ENCODE results near the gene C1orf210. TPM values are rescaled to one million over a fixed set of nuclear protein-coding genes. Genes with fewer than 3 reads are reported as not detected.

Gene C1orf210
- total RNA-seq, 1 experiment from 2014 or later = 5.9 TPM

DNA sequence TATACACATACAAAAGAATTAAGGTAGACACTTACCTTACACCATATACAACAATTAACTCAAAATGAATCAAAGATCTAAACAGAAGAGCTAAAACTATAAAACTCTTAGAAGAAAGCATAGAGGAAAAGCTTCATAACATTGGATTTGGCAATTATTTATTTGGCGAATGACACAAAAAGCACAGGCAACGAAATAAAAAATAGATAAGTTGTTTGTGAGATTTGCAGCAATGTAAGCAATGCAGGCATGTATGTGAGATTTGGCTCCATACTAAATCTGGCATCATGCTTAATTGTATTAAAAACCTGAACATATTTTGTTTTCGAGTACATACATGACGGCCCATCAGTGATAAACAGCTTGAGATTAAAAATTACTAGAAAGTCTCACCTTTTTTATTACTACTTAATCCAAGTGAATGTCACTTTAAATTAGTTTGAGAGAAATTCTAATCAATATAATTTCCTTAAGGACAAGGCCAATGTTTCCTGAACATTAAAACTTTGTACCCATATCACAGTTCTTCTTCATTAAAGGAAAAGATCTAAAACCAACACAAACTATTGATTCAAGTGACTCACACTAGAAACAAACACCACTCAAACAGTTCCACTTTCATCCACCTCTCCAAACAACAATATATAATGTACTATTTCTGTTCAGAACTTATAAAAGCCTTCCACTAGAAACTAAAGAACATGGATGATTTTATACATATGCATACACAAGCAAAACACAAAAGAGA, 38.7 kb downstream of the C1orf210 start:
- no peak overlapping the region for H3K18ac ChIP-seq (ENCODE audit: insufficient read length, low read depth, low read length)
- H4K20me1 ChIP-seq (ENCODE audit: control insufficient read depth, insufficient read depth, insufficient read length) = no peaks in the 10 kb centered on the region
- DNase-seq = no peak
- no peak overlapping the region for H2BK20ac ChIP-seq (ENCODE audit: low read depth, low read length, poor library complexity, severe bottlenecking)
- H3K9me3 ChIP-seq (ENCODE audit: control insufficient read depth, low read depth, low read length) = peaks cover 22% of the 10 kb centered on the region
- Mint-ChIP-seq H3K4me1 (no peaks in the 10 kb centered on the region; a peak in 2 of 4 replicates), H3K36me3 (ENCODE audit: insufficient read depth in 1 of 3, low read depth in 3 of 3) (peaks cover 9 to 19% (median 14%) of the 10 kb centered on the region in 3 experiments), H3K9me3 (peaks cover 65 to 72% of the 10 kb centered on the region in 2 experiments), H3K4me3 (no peak overlapping the region), H3K27me3 (ENCODE audit: low read depth) (peaks cover 6% of the 10 kb centered on the region; the same call in 1 of the 2 replicates), H3K27ac (no peak overlapping the region)
- H2BK5ac ChIP-seq (ENCODE audit: insufficient read length, low read length) = no peak overlapping the region
- H3K27me3 ChIP-seq (ENCODE audit: insufficient read depth, low read length) = no peaks in the 10 kb centered on the region
- no peaks in the 10 kb centered on the region for H3K79me1 ChIP-seq (ENCODE audit: insufficient read depth, low read depth, low read length, poor library complexity, severe bottlenecking)
- no peak overlapping the region for H2BK120ac ChIP-seq (ENCODE audit: low read depth, low read length, poor library complexity, severe bottlenecking)
- H4K91ac ChIP-seq (ENCODE audit: insufficient read length, low read depth, low read length) = no peak overlapping the region
- no peak overlapping the region for H3K4me2 ChIP-seq (ENCODE audit: insufficient read depth, insufficient read length, low read length)
- no peak overlapping the region for H3K4ac ChIP-seq (ENCODE audit: low read depth, low read length)
- no peak overlapping the region for H3T11ph ChIP-seq (ENCODE audit: low read length)
- no peak overlapping the region for H3K27ac ChIP-seq (ENCODE audit: insufficient read length, low read depth, low read length)
- no peaks in the 10 kb centered on the region; the same call in 1 of the 2 replicates for H3K4me1 ChIP-seq (ENCODE audit: insufficient read depth, low read length)
- H2AK5ac ChIP-seq (ENCODE audit: insufficient read length, low read length) = no peak overlapping the region
- WGBS (ENCODE audit: extremely low coverage, insufficient read length, low lambda C conversion rate) = no CpG with 5 or more reads among the region's 4 CpGs
- H4K5ac ChIP-seq (ENCODE audit: insufficient read length, low read depth, low read length) = no peak overlapping the region
- H2BK12ac ChIP-seq (ENCODE audit: insufficient read length, low read depth, low read length) = no peak overlapping the region
- TF ChIP-seq CTCF (conservative IDR thresholded peaks at IDR 0.05) = no peak
- no peak overlapping the region for H3K14ac ChIP-seq (ENCODE audit: insufficient read depth, low read length)
- no peak overlapping the region for H2AFZ ChIP-seq (ENCODE audit: low read length)
- no peak overlapping the region for H3K56ac ChIP-seq (ENCODE audit: insufficient read length, low read depth, low read length)
- H2BK15ac ChIP-seq (ENCODE audit: low read depth, low read length) = no peak overlapping the region
- no peak overlapping the region for H4K8ac ChIP-seq (replicated peaks; ENCODE audit: insufficient read length, low read depth, low read length)
- no peak overlapping the region for H3K23ac ChIP-seq (ENCODE audit: insufficient read length, low read depth, low read length)
- no peaks in the 10 kb centered on the region for H3K23me2 ChIP-seq (ENCODE audit: insufficient read length, low read depth, low read length, poor library complexity, severe bottlenecking)
- H3K9ac ChIP-seq (ENCODE audit: extremely low read depth, insufficient read length, low read length) = no peak overlapping the region
- no peaks in the 10 kb centered on the region for H3K79me2 ChIP-seq (ENCODE audit: insufficient read depth, low read length)

Measured in H9 (cell line).